Measurements from ENCODE around the gene CHD2. TPM values are rescaled to one million over a fixed set of nuclear protein-coding genes. Genes with fewer than 3 reads are reported as not detected.

Gene CHD2
- total RNA-seq, 8 experiments from 2014 or later = 58.0 to 129 (median 94.2) TPM

DNA sequence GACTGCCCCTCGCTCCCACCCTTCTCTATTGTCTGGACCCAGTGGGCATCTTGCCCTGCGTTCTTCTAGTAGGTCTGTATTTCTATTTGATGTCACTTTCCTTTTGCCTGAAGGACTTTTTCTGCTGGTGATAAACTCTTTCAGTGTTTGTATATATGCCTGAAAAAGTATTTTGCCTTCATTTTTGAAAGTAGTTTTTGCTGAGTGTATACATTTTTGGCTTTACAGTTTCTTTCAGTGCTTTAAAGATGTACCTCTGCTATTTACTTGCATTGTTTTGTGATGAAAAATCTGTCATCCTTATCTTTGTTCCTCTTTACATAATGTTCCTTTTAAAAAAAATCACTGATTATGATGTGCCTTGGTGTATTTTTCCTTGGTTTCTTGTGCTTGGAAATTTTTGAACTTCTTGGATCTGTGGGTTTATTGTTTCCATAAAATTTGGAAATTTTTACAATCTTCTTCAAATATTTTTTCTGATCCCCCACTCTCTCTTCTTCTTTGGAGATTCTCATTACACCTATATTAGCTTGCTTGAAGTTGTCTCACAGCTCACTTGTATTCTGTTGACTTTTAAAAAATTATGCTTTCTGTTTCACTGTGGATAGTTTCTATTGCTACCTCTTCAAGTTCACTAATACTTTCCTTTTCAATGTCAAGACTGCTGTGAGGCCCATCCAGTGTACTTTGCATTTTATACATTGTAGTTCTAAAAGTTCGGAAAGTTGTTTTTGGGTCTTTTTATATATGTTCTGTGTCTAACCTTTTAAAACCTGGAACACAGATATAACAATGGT, 121.0 kb downstream of the CHD2 start:
- ATAC-seq (replicated peaks in 6 of 8) = no peak
- no peak overlapping the region for H3K27ac ChIP-seq
- H3K4me1 ChIP-seq (replicated peaks in 1 of 2) = no peaks in the 10 kb centered on the region
- WGBS, 10 experiments = 89 to 100% (median 100%) methylated on average over 1 to 3 of the region's 3 CpGs
- in situ Hi-C loops (cut with MboI; ENCODE audit: low pct_unique_long_range_greater_than_20kb in 2 of 9, low sequenced_read_pairs in 9 of 9, unreplicated experiment in 9 of 9) = loop anchor here in 3 of 9 experiments (10.0 to 25.0 kb wide), 2 partner anchors 234 to 1104 kb away; no protein-coding TSS in a partner anchor
- no peak overlapping the region for H3K4me3 ChIP-seq

DNA sequence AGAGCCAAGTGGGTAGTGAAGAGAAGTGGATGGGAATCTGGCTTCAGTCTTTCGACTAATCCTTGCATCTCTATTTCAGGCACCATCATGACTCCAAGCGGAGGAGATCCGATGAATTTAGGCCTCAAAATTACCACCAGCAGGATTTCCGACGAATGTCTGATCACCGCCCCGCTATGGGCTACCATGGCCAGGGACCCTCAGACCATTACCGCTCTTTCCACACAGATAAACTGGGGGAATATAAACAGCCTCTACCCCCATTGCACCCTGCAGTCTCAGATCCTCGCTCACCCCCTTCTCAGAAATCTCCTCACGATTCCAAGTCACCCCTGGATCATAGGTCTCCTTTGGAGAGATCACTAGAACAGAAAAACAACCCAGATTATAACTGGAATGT, 124.2 kb downstream of the CHD2 start:
- 77 to 100% (median 100%) methylated on average over 1 to 9 of the region's 10 CpGs; no CpG with 5 or more reads in 3 of the 10 experiments for WGBS, 10 experiments
- peaks cover 16 to 17% of the 10 kb centered on the region in 2 donors for H3K4me1 ChIP-seq (replicated peaks in 1 of 2)
- in situ Hi-C loops (cut with MboI; ENCODE audit: low pct_unique_long_range_greater_than_20kb in 2 of 9, low sequenced_read_pairs in 9 of 9, unreplicated experiment in 9 of 9) = loop anchor here in 3 of 9 experiments (10.0 to 25.0 kb wide), 2 partner anchors 237 to 1101 kb away; no protein-coding TSS in a partner anchor
- no peak for ATAC-seq (replicated peaks in 6 of 8)
- H3K4me3 ChIP-seq = no peak overlapping the region
- no peak overlapping the region for H3K27ac ChIP-seq

DNA sequence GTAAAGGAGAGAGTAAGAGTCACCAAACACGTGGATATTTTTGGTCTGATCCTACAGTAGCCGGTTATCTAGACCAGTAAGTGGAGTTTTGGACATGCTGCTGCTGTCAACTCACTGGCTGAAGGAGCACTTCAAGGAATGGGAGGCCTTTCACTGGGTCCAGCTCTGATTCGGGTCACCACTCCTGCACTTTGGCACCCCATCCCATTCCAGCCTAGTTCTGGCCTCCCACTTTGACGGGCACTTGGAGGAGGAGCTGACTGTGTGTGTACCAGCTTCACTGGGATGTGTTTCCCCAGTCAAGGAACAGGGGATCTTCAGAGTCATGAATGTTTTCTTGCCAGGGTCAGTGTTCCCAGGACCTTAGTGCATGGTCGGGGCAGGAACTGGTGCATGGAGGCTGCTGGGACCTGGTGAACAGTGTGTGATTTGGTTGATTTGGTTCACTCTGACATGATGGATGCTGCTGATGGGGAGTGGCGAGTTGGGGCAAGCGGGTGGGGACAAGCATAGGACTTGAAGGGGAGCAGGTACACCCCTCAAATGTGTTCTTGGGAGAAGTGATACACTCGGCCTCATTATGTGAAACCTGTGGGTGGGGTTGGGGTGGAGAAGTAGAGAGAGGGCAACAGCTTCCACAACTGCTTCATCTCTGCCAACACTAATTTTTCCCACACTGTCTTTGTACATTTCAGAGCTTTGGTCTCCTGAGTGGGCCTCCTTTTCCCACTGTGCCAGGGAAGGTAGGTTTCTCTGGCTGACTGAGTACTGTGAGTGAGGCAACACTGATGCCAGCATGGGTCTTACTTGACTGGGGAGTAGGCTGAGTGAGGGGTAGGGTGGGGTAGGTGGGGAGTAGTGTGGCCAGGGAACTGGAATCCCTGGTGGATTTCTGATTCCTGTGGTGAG, 124.8 kb downstream of the CHD2 start:
- H3K27ac ChIP-seq = no peak overlapping the region
- no peak overlapping the region for H3K4me3 ChIP-seq
- ATAC-seq (replicated peaks in 6 of 8) = no peak
- peaks cover 16 to 20% of the 10 kb centered on the region in 2 donors for H3K4me1 ChIP-seq (replicated peaks in 1 of 2)
- in situ Hi-C loops (cut with MboI; ENCODE audit: low pct_unique_long_range_greater_than_20kb in 2 of 9, low sequenced_read_pairs in 9 of 9, unreplicated experiment in 9 of 9) = loop anchor here in 6 of 9 experiments (10.0 to 25.0 kb wide), 6 partner anchors 238 to 1287 kb away; no protein-coding TSS in a partner anchor
- WGBS, 10 experiments = 90 to 100% (median 98%) methylated on average over 4 to 5 of the region's 8 CpGs; no CpG with 5 or more reads in 6 of the 10 experiments

DNA sequence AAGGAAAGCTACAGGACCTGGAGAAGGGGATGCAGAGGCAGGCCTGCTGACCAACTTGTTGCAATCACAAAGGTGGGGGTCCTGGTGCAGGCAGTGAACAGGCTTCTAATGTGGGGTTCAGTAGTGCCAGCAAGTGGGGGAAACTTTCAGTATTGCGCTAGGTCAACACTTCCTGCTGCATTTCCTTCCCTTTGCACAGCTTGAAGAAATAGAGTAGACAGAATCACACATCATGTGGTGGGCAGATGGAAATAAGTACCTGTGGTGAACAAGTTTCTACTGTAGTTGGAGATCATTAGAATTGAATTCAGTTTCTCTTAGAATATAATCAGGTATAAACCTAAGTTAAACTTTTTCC, 125.5 kb downstream of the CHD2 start:
- no peak overlapping the region for H3K27ac ChIP-seq
- peaks cover 16 to 27% of the 10 kb centered on the region in 2 donors for H3K4me1 ChIP-seq (replicated peaks in 1 of 2)
- in situ Hi-C loops (cut with MboI; ENCODE audit: low pct_unique_long_range_greater_than_20kb in 2 of 9, low sequenced_read_pairs in 9 of 9, unreplicated experiment in 9 of 9) = loop anchor here in 6 of 9 experiments (10.0 to 25.0 kb wide), 5 partner anchors 812 to 1287 kb away; no protein-coding TSS in a partner anchor
- no peak for ATAC-seq (replicated peaks in 6 of 8)
- H3K4me3 ChIP-seq = no peak overlapping the region
- 100% methylated on average over 1 of the region's 1 CpG; no CpG with 5 or more reads in 6 of the 10 experiments for WGBS, 10 experiments

DNA sequence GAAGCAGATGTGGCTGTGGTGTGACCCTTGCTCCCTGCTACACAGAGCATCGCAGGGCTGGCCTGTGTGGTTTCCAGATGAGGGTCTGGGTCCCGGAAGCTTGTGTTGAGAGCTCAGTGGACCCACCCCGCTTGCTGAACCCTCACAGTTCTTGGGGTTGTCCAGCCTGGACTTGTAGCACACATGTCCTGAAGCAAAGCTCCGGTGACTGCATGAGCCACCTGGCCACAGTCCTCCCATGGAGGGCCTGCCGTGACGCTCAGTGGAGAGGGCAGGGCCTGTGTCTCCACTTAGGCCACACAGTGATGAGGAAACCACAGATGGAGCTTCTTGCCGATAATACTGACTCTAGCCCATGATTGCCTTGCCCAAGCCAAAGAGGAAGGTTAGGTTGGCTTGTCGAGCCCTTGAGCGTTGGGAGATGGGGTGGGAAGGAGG, 126.3 kb downstream of the CHD2 start:
- no peak overlapping the region for H3K4me3 ChIP-seq
- ATAC-seq (replicated peaks in 6 of 8) = no peak
- in situ Hi-C loops (cut with MboI; ENCODE audit: low pct_unique_long_range_greater_than_20kb in 2 of 9, low sequenced_read_pairs in 9 of 9, unreplicated experiment in 9 of 9) = loop anchor here in 6 of 9 experiments (10.0 to 25.0 kb wide), 5 partner anchors 811 to 1286 kb away; no protein-coding TSS in a partner anchor
- peak overlapping the region in 1 of 2 donors; percentile 48 for H3K27ac ChIP-seq
- 73 to 100% (median 93%) methylated on average over 2 to 5 of the region's 9 CpGs; no CpG with 5 or more reads in 2 of the 10 experiments for WGBS, 10 experiments
- peaks cover 16 to 32% of the 10 kb centered on the region in 2 donors for H3K4me1 ChIP-seq (replicated peaks in 1 of 2)

DNA sequence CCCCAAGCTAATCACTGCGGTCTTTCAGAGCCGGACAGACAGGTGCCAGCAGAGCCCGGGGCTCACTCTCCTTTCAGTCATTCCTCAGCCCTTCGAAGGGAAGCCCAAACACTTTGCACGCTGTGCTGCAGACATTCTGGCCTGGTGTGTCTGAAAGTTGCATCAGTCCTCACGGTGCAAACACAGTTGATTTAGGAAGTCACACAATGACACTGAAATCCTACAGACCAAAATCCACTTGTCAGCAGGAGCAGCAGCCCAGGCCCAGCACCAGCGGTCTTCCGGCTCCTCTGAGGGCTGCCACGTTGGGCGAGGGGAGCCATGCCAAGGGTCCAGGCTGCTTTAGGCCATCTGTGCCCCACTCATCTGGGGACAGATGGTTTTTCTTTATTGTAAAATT, 127.3 kb downstream of the CHD2 start:
- WGBS, 10 experiments = 10 to 100% (median 89%) methylated on average over 1 to 9 of the region's 10 CpGs; no CpG with 5 or more reads in 2 of the 10 experiments
- H3K27ac ChIP-seq = peak overlapping the region; percentile 5 to 65
- no peak overlapping the region for H3K4me3 ChIP-seq
- H3K4me1 ChIP-seq (replicated peaks in 1 of 2) = peaks cover 16 to 32% of the 10 kb centered on the region in 2 donors
- in situ Hi-C loops (cut with MboI; ENCODE audit: low pct_unique_long_range_greater_than_20kb in 2 of 9, low sequenced_read_pairs in 9 of 9, unreplicated experiment in 9 of 9) = loop anchor here in 6 of 9 experiments (10.0 to 25.0 kb wide), 5 partner anchors 810 to 1285 kb away; no protein-coding TSS in a partner anchor
- ATAC-seq (replicated peaks in 6 of 8) = peak in 4 of 8 experiments; percentile 3 to 56 (median 29)

DNA sequence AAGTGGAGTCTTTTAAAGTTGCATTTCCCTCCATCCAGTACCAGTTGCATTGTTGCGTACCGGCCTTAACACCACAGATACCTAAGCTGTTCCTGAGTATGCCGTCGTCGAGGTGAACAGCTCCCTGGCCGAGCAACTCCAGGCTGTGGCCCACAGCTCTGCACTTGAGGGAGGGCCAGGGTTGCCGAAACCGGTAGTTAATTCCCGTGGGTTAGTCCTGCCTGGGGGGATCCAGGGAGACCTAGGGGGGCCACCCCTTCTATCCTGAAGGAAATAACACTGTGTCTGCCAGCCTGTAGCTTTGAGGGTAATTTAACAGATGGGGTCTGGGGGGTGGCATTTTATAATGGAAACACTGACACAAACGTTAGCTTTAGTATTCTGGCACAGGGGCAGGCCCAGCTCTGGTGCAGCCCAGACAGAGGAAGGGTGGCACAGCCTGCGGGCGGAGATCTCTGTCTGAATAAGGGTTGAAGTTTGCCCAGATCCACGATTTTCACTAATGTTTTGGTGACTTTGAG, 128.0 kb downstream of the CHD2 start:
- ATAC-seq (replicated peaks in 6 of 8) = peak in 1 of 8 experiments; percentile 10
- WGBS, 10 experiments = 31 to 100% (median 87%) methylated on average over 1 to 9 of the region's 13 CpGs; no CpG with 5 or more reads in 1 of the 10 experiments
- Histone ChIP-seq H3K4me3 (no peak overlapping the region), H3K27ac (peak overlapping the region in 1 of 2 donors; percentile 62), H3K4me1 (replicated peaks in 1 of 2) (peaks cover 16 to 32% of the 10 kb centered on the region in 2 donors)
- in situ Hi-C loops (cut with MboI; ENCODE audit: low pct_unique_long_range_greater_than_20kb in 2 of 9, low sequenced_read_pairs in 9 of 9, unreplicated experiment in 9 of 9) = loop anchor here in 6 of 9 experiments (10.0 to 25.0 kb wide), 5 partner anchors 809 to 1284 kb away; no protein-coding TSS in a partner anchor

DNA sequence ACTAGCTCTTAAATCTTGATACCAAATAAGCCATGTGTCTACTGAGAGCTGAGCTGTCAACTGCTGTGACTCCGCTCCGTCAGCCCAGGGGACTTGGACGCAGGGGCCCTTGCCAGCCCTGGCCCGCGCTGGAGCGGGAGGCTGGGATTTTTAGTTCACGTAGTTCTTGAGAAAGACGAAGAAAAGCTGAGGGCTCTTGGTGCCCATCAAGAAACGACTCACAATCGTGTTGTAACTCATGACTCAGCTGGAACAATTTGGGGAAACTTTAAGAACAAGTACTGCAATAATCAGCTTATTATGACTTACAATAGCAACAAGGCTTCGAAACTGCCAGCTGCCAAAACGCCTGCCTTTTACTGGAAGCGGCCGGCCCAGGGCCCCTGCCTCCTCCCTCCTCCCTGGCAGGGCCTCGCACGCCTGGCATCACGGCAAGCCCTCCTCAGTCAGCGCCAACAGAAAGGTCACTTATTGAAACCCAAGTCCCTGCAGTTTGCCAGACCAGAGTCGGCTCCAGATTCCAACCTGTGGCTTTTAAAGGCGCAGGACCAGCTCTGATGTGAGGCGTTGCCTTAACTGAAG, 128.6 kb downstream of the CHD2 start:
- Histone ChIP-seq H3K27ac (no peak overlapping the region), H3K4me1 (replicated peaks in 1 of 2) (peaks cover 16 to 32% of the 10 kb centered on the region in 2 donors), H3K4me3 (no peak overlapping the region)
- in situ Hi-C loops (cut with MboI; ENCODE audit: low pct_unique_long_range_greater_than_20kb in 2 of 9, low sequenced_read_pairs in 9 of 9, unreplicated experiment in 9 of 9) = loop anchor here in 6 of 9 experiments (10.0 to 25.0 kb wide), 5 partner anchors 809 to 1284 kb away; no protein-coding TSS in a partner anchor
- 11 to 100% (median 86%) methylated on average over 2 to 13 of the region's 21 CpGs; no CpG with 5 or more reads in 1 of the 10 experiments for WGBS, 10 experiments
- peak in 2 of 8 experiments; percentile 4 to 12 for ATAC-seq (replicated peaks in 6 of 8)

DNA sequence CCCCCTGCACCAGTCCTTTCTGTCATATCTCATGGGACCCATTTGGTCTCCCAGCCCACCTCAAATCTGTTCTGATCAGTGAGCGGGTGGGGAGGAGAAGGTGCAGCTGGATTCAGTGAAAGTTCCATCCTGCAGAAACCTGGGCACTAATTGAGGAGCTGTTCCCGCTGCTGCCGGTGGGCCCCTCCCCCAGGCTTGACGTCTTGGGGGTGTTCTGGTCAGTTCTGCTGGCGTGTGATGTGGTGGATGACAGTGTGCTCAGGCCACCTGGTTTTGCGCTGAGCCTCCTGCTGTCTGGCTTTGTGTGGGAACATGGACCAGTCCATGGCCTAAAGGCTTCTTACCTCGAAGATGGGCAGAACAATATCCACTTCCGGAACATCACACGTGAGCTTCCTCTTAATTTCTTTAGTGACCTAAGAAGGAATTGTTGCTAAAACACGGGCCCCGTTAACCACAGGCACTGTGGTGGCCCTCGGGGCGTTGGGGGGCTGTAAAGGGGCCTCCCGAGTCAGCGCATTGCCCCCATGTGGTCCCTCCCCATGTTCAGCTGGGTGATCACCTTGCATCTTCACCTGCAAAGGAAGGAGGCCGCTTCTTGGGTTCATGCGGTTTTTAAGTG, 129.2 kb downstream of the CHD2 start:
- peak in 2 of 8 experiments; percentile 3 to 7 for ATAC-seq (replicated peaks in 6 of 8)
- 24 to 100% (median 91%) methylated on average over 1 to 6 of the region's 17 CpGs; no CpG with 5 or more reads in 3 of the 10 experiments for WGBS, 10 experiments
- H3K4me3 ChIP-seq = no peak overlapping the region
- H3K27ac ChIP-seq = no peak overlapping the region
- in situ Hi-C loops (cut with MboI; ENCODE audit: low pct_unique_long_range_greater_than_20kb in 2 of 9, low sequenced_read_pairs in 9 of 9, unreplicated experiment in 9 of 9) = loop anchor here in 6 of 9 experiments (10.0 to 25.0 kb wide), 5 partner anchors 808 to 1283 kb away; no protein-coding TSS in a partner anchor
- peaks cover 16 to 32% of the 10 kb centered on the region in 2 donors for H3K4me1 ChIP-seq (replicated peaks in 1 of 2)

DNA sequence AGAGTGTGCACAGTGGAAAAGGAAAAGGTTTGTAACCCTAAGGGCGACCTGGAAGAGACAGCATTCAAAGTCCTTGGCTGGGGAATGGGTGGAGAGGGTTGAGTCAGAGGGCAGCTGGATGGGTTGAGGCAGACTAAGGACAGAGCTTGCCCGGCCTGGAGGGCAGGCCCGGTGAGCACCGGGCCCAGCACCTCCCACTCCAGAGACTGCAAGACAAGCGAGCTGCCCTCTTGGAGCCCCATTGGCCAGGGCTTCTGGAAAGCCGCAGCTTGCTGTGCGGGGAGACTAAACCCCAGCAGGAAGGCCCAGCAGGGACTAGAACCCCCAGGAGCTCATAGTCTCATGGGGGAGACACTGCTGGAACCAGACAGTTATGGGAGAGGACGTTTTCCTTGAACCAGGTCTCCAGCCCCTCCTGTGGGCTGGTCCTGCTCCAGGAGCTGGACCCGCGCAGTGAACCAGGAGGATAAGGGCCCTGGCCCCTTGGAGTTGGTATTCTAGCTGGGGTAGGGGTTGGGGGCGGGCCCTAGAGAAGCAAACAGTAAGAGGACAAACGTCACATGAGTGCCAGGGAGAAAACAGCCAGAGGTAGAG, 129.8 kb downstream of the CHD2 start:
- WGBS, 10 experiments = 20 to 100% (median 88%) methylated on average over 1 to 6 of the region's 12 CpGs; no CpG with 5 or more reads in 4 of the 10 experiments
- Histone ChIP-seq H3K4me1 (replicated peaks in 1 of 2) (peaks cover 16 to 32% of the 10 kb centered on the region in 2 donors), H3K4me3 (no peak overlapping the region), H3K27ac (peak overlapping the region in 1 of 2 donors; percentile 37)
- peak in 6 of 8 experiments; percentile 2 to 53 (median 28) for ATAC-seq (replicated peaks in 6 of 8)
- in situ Hi-C loops (cut with MboI; ENCODE audit: low pct_unique_long_range_greater_than_20kb in 2 of 9, low sequenced_read_pairs in 9 of 9, unreplicated experiment in 9 of 9) = loop anchor here (10.0 to 25.0 kb wide), 5 partner anchors 807 to 1282 kb away; no protein-coding TSS in a partner anchor

Data from motor neuron (in vitro differentiated cells).